HK-2 (cell line): Measurements from ENCODE around the gene SEMA5A.

Experiments
- DNase-seq: peaks from one replicate; pipeline ENCODE4 v3.0.0-alpha.2; 2018; ENCODE audit not compliant: unreplicated experiment

SEMA5A gene

DNA sequence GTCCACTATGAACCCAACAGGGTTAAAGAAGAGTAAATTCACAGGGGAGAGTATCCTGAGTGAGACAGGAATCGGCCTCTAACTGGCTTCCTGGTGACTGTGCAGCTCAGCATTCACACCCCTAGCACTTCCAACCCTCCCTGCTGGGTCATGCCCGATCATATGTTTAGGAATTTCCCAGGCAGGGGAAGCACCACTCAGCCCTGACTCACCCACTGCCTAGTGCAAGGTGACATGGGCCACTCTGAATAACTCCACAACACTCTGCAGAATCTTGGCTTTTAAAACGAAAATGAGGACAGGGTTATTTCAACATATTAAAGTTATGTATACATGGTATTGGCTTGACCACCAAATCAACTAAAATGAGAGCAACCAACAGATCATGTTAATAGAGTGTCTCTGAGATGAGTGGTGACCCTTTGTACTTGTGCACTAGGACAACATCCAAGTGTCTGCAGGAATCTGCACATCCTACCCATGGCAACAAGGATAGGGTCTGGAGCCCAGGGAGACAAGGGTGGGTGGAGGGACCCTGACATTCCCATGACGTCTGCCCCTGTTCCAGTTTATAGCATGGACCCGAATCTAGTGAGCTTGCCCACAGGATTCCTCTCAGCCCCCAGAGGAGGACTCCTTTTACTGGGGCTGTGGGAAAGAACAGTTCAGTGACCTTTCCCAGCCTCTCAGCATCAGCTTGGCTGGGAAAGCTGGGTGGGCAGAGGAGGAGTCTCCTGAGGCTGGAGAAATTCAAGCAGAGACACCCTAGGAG is 485.8 kb downstream of the SEMA5A start:
- peak; percentile 83 for DNase-seq

DNA sequence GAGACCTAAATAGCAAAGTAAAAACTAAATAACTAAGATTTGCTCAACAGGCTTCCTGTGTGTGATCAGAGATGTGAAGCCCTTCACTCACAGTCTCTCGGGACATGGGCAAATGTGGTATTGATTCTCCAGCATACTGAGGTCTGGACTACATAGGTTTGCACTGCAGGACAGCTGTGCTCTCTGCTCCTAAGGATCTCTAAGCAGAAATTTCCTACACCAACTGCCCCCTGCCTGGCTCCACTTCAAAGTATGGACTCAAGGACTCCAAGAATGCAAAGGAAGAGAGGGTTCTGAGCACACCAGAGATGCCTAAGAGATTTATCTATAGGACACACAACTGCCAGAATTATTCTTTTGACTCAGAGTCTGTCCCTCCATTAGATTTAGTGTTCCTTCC is 487.2 kb downstream of the SEMA5A start:
- no peak for DNase-seq

DNA sequence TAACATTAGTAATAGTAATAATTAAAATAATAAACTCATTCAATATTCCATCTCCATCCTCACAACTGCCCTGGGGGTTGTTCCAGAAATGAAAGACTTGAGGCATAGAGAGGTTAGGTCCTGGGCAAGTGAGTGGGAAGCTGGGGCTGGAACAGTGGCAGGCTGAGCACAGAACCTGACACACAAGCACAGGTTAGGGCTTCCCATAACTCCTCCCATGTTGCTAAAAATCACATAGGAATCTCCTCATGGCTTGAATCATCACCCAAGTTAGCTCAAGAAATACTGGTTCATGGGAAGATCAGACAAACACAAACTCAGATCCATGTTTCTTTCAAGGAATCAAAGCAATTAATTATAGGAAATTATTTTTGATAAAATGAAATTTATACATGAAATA is 487.7 kb downstream of the SEMA5A start:
- DNase-seq: no peak

DNA sequence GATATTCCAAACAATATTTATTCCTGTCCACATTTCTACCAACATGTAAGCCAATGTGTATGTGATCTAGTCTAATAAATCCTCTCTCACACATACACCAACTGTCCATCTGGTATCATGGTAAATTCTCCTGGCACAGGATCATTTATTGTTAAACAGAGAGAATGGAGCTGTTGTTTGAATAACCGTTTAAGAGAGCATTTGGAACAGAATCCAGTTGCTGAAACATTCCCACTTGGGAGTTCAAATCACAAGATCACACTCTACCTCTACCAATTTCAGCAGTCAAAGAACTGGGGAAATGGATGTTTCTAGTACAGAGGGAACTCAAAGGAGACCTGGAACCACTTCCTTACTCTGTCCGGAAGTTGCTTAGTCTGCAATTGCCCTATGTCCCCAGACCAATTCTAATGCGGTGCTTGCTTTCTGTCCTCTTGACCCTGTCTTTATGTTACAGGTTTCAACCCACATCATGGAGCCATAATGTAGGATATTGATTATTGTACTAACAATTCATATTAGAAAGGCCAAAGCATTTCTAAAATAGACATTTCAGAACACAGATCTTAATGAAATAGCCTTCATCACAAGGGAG is 488.4 kb downstream of the SEMA5A start:
- no peak for DNase-seq

DNA sequence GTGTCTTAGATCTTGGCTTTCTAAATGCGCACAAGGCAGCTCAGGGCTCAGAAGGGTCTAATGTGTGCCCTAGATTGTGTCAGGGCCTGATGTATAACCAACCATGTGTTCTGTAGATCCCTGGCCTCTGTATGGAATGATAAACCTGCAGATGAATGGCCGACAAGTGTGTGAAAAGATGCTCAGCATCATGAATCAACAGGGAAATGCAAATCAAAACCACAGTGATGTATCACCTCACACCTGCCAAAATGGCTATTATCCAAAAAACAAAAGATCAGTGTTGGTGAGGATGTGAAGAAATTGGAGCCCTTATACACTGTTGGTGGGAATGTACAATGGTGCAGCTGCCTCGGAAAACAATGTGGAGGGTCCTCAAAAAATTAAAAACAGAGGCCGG is 489.8 kb downstream of the SEMA5A start:
- DNase-seq: no peak

DNA sequence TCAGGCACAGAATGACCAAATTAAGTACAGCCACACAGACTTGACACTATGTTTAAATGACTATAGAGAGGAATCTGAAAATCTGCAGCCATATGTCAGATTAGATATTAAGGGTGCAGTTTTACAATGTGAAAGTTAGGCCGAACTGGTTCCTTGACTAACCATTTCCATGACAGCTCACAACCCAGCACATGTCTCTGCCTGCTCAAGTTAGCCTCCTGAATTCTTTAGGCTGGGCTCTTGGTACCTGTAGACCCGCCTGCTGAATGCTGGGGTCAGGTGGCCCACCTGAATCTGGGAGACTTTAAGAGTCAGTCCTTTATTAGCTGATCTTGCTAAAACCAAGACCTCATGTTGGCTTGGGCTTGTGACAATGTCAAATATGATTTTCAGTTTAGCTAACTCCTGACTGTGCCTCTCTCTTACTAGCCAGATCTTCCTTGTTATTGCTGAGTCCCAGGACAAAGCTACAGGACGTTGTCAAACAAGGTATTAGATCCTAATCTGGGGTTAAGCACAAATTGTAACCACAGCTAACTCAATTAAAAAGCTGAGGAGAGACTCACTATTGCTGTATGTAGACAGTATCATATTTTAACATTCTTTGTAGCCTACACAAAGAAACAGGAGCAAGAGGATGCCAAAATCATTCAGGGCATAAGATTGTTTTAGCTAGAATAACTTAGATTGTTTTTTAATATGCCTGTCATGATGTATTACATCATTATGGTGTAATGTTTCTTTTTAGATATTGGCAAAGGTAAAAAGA is 490.9 kb downstream of the SEMA5A start:
- DNase-seq: no peak

DNA sequence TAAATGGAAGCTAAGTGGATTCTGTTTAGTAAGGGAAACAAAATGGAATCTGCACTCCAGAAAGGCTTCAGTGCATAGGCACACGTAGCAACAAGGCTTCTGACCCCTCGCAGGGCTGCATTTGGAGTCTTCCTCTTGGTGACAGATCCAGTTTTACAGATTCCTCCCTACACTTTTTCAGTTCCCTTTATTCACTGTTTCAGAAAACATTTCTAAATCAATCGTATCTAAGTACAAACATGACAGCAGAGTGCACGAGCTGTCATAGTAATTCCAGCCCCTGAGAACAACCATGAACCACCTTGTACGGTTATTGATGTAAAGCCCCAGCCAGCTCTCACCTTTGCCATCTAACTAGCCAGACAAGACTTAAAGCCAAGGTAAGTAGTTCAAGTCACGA is 491.6 kb downstream of the SEMA5A start:
- DNase-seq: no peak

DNA sequence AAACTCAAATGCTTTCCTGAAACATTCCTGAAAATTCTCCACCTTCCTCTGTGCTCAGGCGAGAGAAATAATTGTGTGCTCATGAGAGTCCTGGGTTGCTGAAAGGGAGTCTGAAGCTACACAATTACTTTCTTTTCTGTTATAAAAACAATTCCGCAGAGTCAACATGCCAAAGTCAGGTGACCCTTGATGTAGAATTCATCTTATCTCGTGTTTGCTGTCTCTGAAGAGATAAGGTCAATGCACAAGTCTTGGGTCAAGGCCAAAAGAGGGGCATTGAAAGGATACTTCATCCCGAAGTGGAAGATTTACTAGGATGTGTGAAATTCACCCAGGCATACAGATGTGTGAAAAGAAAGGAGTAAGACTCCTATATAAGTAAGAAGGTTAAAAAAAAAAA is 493.5 kb downstream of the SEMA5A start:
- no peak for DNase-seq

DNA sequence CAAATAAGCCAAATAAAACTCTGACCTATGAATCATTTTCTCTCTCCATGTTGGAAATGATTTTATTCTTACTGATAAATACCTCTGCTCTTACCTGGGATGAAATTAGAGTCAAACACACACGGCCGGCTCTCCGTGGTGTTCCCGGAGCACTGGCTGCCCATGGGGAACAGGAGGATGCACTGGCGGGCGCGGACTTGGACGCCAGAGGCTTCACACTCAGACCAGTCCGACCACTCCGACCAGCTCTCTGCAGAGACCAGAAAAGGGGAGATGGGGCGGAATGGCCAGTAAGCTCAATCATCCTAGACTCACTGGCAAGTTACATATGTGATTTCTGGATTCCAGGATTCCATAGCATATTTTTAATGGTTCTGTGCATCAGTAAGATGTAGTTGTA is 494.1 kb downstream of the SEMA5A start:
- no peak for DNase-seq

DNA sequence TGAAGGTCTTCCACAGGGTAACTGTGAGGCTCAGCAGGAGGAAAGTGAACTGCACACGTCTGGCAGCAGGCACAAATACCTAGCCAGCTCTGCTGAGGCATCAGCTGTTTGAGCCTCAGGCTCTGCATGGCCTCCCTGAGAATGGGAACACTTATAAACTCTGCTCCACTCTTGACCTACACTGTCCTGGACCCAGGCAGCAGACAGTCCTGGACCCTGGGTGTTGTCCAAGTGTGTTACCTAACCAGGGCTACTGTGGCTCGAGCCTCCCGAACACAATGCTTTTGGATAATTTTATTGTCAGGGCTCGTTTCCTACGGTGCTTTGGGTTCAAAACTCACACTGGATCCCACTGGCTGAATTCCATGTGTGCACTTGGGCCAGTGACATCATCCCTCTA is 497.9 kb downstream of the SEMA5A start:
- DNase-seq: no peak

DNA sequence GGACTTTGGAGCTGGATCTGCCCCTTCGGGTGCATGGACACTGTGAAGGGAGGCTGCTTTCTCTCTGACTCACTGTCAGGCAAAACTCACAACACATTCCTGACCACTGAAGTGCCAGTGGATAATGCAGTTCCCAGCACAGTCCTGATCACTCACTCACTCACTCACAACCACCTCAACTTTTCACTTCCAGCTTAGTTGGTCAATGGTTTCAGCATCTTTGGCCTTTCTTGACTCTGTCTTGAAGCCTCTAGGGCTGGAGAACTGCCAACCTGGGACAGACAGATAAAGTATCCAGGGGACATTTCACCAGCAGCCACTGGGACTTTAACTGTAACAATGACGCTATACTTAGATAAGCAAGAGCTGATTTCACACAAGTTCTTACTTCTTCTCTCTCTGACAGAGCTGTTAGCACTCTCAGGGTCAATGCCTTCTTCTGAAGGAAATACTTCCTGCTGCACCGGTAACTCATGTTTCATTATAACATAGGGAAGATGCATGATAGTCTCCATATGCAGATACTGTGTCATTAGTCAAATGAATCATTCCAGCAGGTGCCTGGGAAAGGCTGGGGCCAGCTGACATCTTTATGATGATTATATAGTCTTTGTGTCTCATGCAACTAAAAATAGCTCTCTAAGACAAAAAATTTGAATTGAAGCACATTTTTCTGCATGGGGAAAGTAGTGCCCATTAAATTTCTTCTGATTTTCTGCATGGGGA is 499.0 kb downstream of the SEMA5A start:
- DNase-seq: peak; percentile 81

DNA sequence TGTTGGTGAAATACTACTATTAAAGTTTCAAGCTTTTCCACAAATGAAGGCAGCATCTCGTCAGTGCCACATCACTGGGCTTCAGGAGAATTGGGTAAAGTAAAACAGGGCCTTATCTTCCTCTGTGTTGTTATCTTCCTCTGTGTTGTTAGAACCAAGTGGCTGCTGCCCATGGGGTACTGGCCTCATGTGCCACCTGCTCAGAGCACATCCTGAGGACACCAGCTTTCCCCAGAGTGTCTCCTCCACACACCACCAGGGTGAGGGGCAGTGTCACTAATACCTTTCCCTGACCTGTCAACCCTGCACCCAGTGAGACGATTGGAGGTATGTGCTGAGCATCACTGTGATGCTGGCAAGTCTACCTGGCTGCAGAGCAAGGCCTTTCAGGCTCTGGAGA is 499.9 kb downstream of the SEMA5A start:
- DNase-seq: no peak

DNA sequence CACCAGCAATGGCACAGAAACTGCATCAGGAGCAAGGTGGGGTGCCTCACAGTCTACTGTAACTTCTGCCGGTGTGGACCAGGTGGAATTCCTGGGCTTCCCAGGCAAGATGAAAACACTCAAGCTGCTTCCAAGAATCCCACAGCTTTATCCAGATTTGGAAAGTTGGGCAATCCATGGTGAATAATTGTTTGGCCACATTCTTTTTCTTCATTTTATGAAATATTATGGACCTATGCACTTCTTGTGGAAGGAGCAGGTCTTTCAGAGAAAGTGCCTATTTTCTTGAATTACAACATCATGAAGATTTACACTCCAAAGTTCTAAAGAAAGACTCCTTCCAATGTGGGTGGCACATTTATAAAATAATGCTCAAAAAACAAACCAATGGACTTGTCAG is 503.6 kb downstream of the SEMA5A start:
- DNase-seq: no peak

DNA sequence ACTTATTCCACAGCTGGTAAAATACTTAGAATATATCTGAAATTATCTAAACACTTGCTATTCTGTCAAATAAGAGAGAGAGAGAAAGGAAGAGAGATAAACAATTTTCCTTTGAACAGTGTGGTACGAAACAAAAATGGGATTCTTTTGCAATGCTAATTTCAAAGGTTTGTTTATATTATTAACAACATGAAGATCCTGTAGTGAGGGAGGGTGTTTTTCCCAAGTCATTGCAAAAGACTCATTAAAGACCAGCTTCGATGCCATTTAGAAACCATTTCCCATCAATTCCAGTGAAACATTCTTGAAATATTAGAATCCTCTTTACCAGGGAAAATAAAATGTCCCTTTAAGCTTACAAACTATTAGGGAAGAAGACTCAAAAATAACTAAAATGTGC is 505.4 kb downstream of the SEMA5A start:
- DNase-seq: no peak

DNA sequence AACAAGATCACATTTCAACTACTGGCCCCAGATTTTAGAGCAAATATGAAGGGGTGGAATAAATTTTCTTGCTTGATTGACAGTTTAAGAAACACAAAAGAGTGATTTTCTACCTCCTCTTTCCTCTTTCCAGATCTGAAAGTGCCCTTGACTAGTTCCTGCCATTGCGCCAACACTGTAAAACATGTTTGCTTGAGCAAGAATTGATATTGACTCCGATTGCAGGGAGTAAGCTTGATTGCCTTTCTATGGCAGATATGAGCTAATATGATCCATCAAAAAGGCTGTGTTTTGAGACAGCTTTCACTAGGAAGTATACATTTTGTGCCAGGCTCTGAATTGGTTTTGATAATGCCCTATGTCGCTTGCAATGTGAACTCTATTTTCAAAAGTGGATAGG is 508.8 kb downstream of the SEMA5A start:
- DNase-seq: no peak

DNA sequence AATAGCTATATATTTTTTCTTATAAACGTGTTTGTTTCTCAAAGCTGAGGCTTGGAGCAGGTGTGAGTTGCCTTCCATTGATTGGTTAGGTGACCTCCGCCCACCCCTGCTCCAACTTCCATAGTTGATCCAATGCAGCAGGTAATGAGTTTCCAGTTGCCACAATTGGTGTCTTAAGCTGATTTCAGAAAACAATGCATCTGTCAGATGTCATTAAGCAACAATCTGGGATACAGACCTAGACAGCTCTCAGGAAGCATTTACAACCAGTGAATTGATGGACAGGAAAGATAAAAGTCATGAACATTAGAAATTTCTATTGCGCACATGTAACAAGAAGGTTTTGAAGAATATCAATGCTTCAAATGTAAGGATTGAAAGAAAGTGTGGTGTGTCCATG is 510.5 kb downstream of the SEMA5A start:
- no peak for DNase-seq

DNA sequence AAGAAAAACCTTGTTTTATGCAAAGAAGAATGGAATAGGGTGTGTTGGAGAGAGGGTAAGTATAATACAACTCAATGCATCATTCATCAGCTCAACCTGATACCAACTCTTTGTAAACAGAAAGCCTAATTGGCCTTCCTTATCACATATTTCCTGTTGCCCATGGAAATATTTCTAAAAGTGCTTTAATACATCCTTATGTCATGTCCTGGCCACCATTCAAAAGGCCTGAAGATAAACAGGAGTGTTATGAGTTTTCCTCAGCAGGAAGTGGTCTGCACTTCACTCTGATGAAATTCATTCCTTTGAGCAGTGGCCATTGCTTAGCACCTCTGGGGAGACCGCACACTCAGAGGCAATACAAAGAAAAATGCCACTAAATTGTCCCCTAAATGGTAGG is 511.2 kb downstream of the SEMA5A start:
- DNase-seq: no peak

DNA sequence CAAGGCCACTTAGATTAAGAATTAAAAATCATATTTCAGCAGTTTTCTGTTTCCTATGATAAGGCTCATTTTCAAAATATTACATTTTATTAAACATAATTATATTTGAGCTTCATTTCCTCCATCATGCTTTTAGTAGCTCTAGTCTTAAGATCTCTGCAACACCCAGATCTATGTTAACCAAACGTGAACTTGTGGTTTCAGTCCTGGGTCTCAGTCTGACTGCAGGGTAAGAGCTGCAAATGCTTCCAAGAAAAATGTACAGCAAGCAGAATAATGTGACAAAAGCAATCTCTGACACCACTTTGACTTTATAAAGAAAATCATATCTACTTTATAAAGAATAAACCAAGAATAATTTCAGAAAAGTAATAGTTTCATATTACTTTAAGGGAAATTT is 512.4 kb downstream of the SEMA5A start:
- DNase-seq: no peak

DNA sequence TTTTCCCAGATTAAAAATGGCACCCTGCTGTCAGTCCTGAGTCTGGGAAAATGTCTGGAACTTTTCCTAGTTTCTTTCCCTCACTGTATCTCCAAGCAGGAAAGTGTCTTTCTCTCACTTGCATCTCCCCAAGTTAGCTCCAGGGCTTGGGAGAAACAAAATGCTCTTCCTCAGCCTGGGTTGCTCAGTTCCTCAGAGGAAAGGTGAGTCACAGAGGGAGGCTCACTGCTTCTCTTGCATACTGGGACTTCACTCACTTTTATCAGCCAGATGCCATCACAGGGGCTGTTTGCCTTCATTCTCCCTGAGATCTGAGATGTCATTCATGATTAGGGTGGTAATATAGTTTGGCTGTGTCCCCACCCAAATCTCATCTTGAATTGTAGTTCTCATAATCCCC is 519.9 kb downstream of the SEMA5A start:
- DNase-seq: no peak

DNA sequence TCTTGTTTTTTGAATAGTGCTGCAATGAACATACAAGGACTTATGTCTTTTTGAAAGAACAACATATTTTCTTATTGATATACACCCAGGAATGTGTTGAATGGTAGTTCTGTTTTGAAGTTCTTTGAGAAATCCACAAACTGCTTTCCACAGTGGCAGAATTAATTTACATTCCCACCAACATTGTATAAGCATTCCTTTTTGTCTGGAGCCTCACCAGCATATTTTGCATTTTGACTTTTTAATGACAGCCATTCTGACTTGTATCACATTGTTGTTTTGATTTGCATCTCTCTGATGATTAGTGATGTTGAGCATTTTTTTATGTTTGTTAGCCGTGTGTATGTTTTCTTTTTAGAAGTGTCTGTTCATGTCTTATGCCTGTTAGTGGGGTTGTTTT is 524.9 kb downstream of the SEMA5A start:
- no peak for DNase-seq

DNA sequence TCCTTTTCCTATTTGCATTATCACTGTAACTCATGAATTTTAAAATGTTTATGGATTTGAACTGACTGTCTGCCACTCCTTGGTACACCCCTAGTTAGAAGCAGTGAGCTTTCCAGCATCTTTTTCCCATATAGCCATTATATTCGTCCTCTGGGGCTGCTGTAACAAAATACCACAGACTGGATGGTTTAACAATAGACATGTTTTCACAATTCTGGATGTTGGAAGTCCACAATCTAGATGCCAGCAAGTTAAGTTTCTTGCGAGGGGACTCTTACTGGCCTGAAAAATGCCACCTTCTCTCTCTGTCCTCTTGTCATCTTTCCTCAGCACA is 530.0 kb downstream of the SEMA5A start:
- no peak for DNase-seq

DNA sequence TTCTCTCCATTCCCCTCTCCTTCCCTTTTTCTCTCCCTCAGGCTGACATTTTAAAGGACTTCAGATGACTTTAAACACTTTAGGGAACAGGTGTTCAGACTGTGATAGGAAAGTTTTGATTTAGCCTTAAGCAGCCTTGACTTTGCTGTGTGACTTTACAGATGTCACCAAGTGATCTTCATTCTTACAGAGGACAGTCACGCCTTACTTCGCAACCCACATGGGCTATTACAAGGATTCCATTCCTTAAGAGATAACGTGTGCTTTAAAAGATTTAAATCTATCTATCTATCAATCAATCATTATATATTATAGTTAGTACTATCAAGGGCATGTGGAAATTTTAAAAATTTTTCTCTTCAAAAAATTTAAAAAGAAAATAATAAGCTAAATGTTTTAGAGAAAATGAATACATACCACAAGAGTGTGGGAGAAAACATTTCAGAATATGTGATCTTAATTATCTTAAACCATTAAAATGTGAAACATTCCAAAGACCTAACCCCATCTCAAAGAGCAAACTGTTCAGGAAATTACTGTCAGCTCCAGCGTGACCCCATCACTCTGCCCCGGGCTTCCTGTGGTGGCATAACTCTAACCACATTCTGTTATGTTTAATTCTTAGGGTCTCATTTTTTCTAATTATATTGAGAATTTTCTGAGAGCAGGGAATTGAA is 530.5 kb downstream of the SEMA5A start:
- DNase-seq: no peak
